GM21526 (cell line): ENCODE results near the gene DGKZ.

ENCODE experiments used
- ATAC-seq: cut with Tn5 transposase; IDR thresholded peaks from one replicate; pipeline ENCODE4 v1.9.1; 2021; ENCODE audit warnings: moderate library complexity; ENCODE audit not compliant: unreplicated experiment, low FRiP score

DGKZ gene

GRCh38 chr11:46345131-46345597, 2.1 kb upstream of the DGKZ start:
- no peak for ATAC-seq

- no peak for ATAC-seq
These were observed 1.3 kb upstream of the DGKZ start for GRCh38 chr11:46345881-46346484.

- ATAC-seq = no peak
These were observed 511 bp downstream of the DGKZ start for GRCh38 chr11:46347637-46348311.

GRCh38 chr11:46348566-46349401, 1.5 kb downstream of the DGKZ start:
- no peak for ATAC-seq

- no peak for ATAC-seq
These were observed 3.4 kb downstream of the DGKZ start for GRCh38 chr11:46350695-46351094.

GRCh38 chr11:46351148-46351547, 3.9 kb downstream of the DGKZ start:
- no peak for ATAC-seq

- ATAC-seq = no peak
These were observed 4.3 kb downstream of the DGKZ start for GRCh38 chr11:46351606-46352005.

- ATAC-seq = no peak
These were observed 5.0 kb downstream of the DGKZ start for GRCh38 chr11:46352063-46352841.

- ATAC-seq = no peak
These were observed 6.4 kb downstream of the DGKZ start for GRCh38 chr11:46353698-46354097.

GRCh38 chr11:46356924-46357482, 9.7 kb downstream of the DGKZ start:
- ATAC-seq = no peak

- ATAC-seq = no peak
These were observed 10.2 kb downstream of the DGKZ start for GRCh38 chr11:46357483-46357936.

GRCh38 chr11:46359953-46360352, 12.7 kb downstream of the DGKZ start:
- no peak for ATAC-seq

GRCh38 chr11:46360878-46361277, 13.6 kb downstream of the DGKZ start:
- ATAC-seq = no peak

GRCh38 chr11:46361283-46362155, 14.3 kb downstream of the DGKZ start:
- ATAC-seq = peak; percentile 74

GRCh38 chr11:46362156-46363030, 15.1 kb downstream of the DGKZ start:
- ATAC-seq = no peak

- no peak for ATAC-seq
These were observed 15.8 kb downstream of the DGKZ start for GRCh38 chr11:46363031-46363407.

- no peak for ATAC-seq
These were observed 16.3 kb downstream of the DGKZ start for GRCh38 chr11:46363455-46364005.

GRCh38 chr11:46364056-46364455, 16.8 kb downstream of the DGKZ start:
- ATAC-seq = no peak
